H1 (cell line): ENCODE measurements around the gene EPHA1. TPM values are rescaled to one million over a fixed set of nuclear protein-coding genes. Genes with fewer than 3 reads are reported as not detected.

Experiments
- BCL11A ChIP-seq, 2 experiments: IDR thresholded peaks; one replicate each; pipeline ENCODE4 v1.6.1; 2011; ENCODE audit warnings: low read depth in 2 of 2, low read length in 2 of 2, mild to moderate bottlenecking in 2 of 2
- HDAC2 ChIP-seq, 2 experiments: fragments of 300-600 bp in 1 of 2; sonication (generic) in 1 of 2; IDR thresholded peaks; 2 replicates each; pipeline ENCODE4 v1.6.1; 2011 to 2012; ENCODE audit warnings: low read depth in 2 of 2, low read length in 2 of 2, mild to moderate bottlenecking in 2 of 2, moderate library complexity in 2 of 2, borderline replicate concordance in 1 of 2, inconsistent platforms in 1 of 2
- polyA plus RNA-seq, 7 experiments: library from polyadenylated mRNA; depleted of rRNA in 3 of 7; stranded (reverse) in 5 of 7; unstranded in 2 of 7; fragments of >200 nt in 5 of 7; fragments of 200-250 nt in 2 of 7; gene quantifications; 1 replicate in 5 of 7; 2 replicates in 1 of 7; 4 replicates in 1 of 7; pipeline versions ENCODE4 v1.2.1 to v1.2.3, GENCODE V29; 2011 to 2013; ENCODE audit warnings: missing spikeins in 2 of 7, mixed read lengths in 2 of 7
- total RNA-seq: library from RNA; stranded (reverse); fragmentation: NEBNext Ultra II Directional; extraction: Animal tissue kit (Norgen Biotek cat#: 25700); gene quantifications from 2 replicates; pipeline ENCODE4 v1.2.1, GENCODE V29; 2021

The EPHA1 gene
- total and polyA plus RNA-seq, 2 of the 8 experiments (the other 6 are each of a cell fraction or from before 2014, with no cell fraction given): 86.5 to 133 TPM

DNA sequence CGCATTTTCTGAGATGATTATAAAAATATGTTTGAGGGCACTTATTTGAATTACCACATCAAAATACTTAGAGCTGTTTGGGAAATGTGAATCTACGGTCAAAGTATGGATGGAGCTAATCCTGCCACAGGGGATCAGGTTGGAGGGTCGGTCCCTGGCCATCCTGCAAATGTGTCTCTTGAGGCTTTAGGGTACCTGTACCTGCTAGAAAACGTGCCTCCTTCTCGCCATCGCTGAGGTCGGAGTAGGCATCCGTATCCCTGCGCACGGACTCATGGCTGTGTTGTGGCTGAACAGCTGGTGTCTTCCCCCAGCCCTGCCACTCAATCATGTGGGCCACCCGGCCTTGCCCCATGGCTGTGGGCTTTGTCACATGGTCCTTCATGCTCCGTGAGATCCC, 50.0 kb downstream of the EPHA1 start (continued):
- TF ChIP-seq BCL11A (IDR thresholded peaks at IDR 0.05; ENCODE audit: low read depth in 2 of 2, low read length in 2 of 2): no peak
- no peak for TF ChIP-seq HDAC2 (IDR thresholded peaks at IDR 0.05; ENCODE audit: borderline replicate concordance in 1 of 2, low read depth in 2 of 2, low read length in 2 of 2)
